HepG2 (cell line): ENCODE results near the gene GAPT. TPM values are rescaled to one million over a fixed set of nuclear protein-coding genes. Genes with fewer than 3 reads are reported as not detected.

ENCODE experiments used
- ARID3A ChIP-seq: IDR thresholded peaks from 2 replicates; pipeline ENCODE4 v1.6.1; 2012; ENCODE audit warnings: low read depth, low read length, improper control_type of control experiment
- ARNT2 ChIP-seq: sonication (generic); formaldehyde crosslinking; IDR thresholded peaks from 2 replicates; pipeline ENCODE4 v1.8.0; 2022; ENCODE audit warnings: mild to moderate bottlenecking, low read depth, missing genetic modification reagents, moderate library complexity
- ATRX ChIP-seq: sonication (generic); formaldehyde crosslinking; IDR thresholded peaks from 2 replicates; pipeline ENCODE4 v1.4.0; 2020; ENCODE audit warnings: missing genetic modification reagents, borderline replicate concordance
- CREB3 ChIP-seq: sonication (generic); formaldehyde crosslinking; IDR thresholded peaks from 2 replicates; pipeline ENCODE4 v1.5.0; 2020; ENCODE audit warnings: missing genetic modification reagents
- KMT2A ChIP-seq: sonication (generic); formaldehyde crosslinking; IDR thresholded peaks from 2 replicates; pipeline ENCODE4 v1.4.0; 2020; ENCODE audit warnings: missing genetic modification reagents
- MAFG ChIP-seq: sonication (generic); formaldehyde crosslinking; IDR thresholded peaks from 2 replicates; pipeline ENCODE4 v1.5.1; 2020; ENCODE audit warnings: mild to moderate bottlenecking, missing genetic modification reagents
- NFYB ChIP-seq: sonication (generic); formaldehyde crosslinking; IDR thresholded peaks from 2 replicates; pipeline ENCODE4 v1.4.0; 2020; ENCODE audit warnings: missing genetic modification reagents
- NR2C2 ChIP-seq: sonication (generic); formaldehyde crosslinking; IDR thresholded peaks from 2 replicates; pipeline ENCODE4 v1.4.0; 2020; ENCODE audit warnings: missing genetic modification reagents, mild to moderate bottlenecking, moderate library complexity, borderline replicate concordance
- PAXIP1 ChIP-seq: sonication (generic); formaldehyde crosslinking; conservative IDR thresholded peaks from 2 replicates; pipeline ENCODE4 v1.4.0; 2020; ENCODE audit warnings: mild to moderate bottlenecking, missing genetic modification reagents, moderate library complexity
- PITX1 ChIP-seq: sonication (generic); formaldehyde crosslinking; IDR thresholded peaks from 2 replicates; pipeline ENCODE4 v1.5.1; 2020; ENCODE audit warnings: mild to moderate bottlenecking, missing genetic modification reagents
- RAD51 ChIP-seq: fragments of 450-650 bp; IDR thresholded peaks from 2 replicates; pipeline ENCODE4 v1.6.1; 2016; ENCODE audit warnings: borderline replicate concordance
- SP140L ChIP-seq: sonication (generic); formaldehyde crosslinking; IDR thresholded peaks from 2 replicates; pipeline ENCODE4 v1.4.0; 2020; ENCODE audit warnings: missing genetic modification reagents, borderline replicate concordance
- SP5 ChIP-seq: IDR thresholded peaks from 2 replicates; pipeline ENCODE4 v1.6.1; 2016; ENCODE audit warnings: low read depth, borderline replicate concordance
- TBP ChIP-seq: sonication (generic); formaldehyde crosslinking; IDR thresholded peaks from 2 replicates; pipeline ENCODE4 v1.5.0; 2020; ENCODE audit warnings: missing genetic modification reagents
- TGIF2 ChIP-seq: IDR thresholded peaks from 2 replicates; pipeline ENCODE4 v1.6.1; 2016; ENCODE audit warnings: control low read depth, missing compliant biosample characterization
- ZBTB33 ChIP-seq: sonication (generic); formaldehyde crosslinking; IDR thresholded peaks from 2 replicates; pipeline ENCODE4 v1.4.0; 2020; ENCODE audit warnings: missing genetic modification reagents
- ZFP1 ChIP-seq: IDR thresholded peaks from 2 replicates; pipeline ENCODE4 v1.6.1; 2016
- ZNF143 ChIP-seq: sonication (generic); formaldehyde crosslinking; IDR thresholded peaks from 2 replicates; pipeline ENCODE4 v1.4.0; 2020; ENCODE audit warnings: missing genetic modification reagents
- ZNF264 ChIP-seq: sonication (generic); formaldehyde crosslinking; IDR thresholded peaks from 2 replicates; pipeline ENCODE4 v1.4.0; 2020; ENCODE audit warnings: missing genetic modification reagents
- ZNF431 ChIP-seq: sonication (generic); formaldehyde crosslinking; IDR thresholded peaks from 2 replicates; pipeline ENCODE4 v1.9.0; 2022; ENCODE audit warnings: missing genetic modification reagents, low read depth, mild to moderate bottlenecking, borderline replicate concordance
- ZNF652 ChIP-seq: IDR thresholded peaks from 2 replicates; pipeline ENCODE4 v1.6.1; 2016; ENCODE audit warnings: low read depth, borderline replicate concordance
- ZNF773 ChIP-seq: sonication (generic); formaldehyde crosslinking; IDR thresholded peaks from 2 replicates; pipeline ENCODE4 v1.4.0; 2020; ENCODE audit warnings: missing genetic modification reagents, borderline replicate concordance
- ZNF788 ChIP-seq: sonication (generic); formaldehyde crosslinking; IDR thresholded peaks from 2 replicates; pipeline ENCODE4 v1.5.0; 2020; ENCODE audit warnings: mild to moderate bottlenecking, missing genetic modification reagents, borderline replicate concordance
- polyA plus RNA-seq, 8 experiments: library from polyadenylated mRNA; depleted of rRNA in 3 of 8; stranded (reverse) in 7 of 8; unstranded in 1 of 8; fragments of >200 nt; fragmentation: Illumina TruSeq in 4 of 8; extraction: Trizol in 4 of 8; gene quantifications; 2 replicates each; pipeline versions ENCODE4 v1.2.1 to v1.2.3, GENCODE V29; 2011 to 2016; ENCODE audit warnings: low read depth in 4 of 8, missing spikeins in 1 of 8, mixed read lengths in 1 of 8; ENCODE audit not compliant: insufficient read depth in 1 of 8
- total RNA-seq, 5 experiments: library from RNA; depleted of rRNA; stranded (reverse); fragments of >200 nt; fragmentation: Illumina TruSeq; extraction: Trizol; gene quantifications; 2 replicates each; pipeline ENCODE4 v1.2.3, GENCODE V29; 2016; ENCODE audit warnings: low read depth in 1 of 5

The GAPT gene
- total and polyA plus RNA-seq, 2 of the 13 experiments (the other 11 are each of a cell fraction or from before 2014, with no cell fraction given) = not detected

- TF ChIP-seq PAXIP1 (CRISPR knock-in tag) (0 out of 2 replicates have a peak, but pooled peaks have one; percentile 9), ZNF264 (CRISPR knock-in tag) (no peak), TGIF2 (no peak; the same call in 1 of the 2 replicates), SP5 (CRISPR knock-in tag) (0 out of 2 replicates have a peak, but pooled peaks have one; percentile 23), TBP (no peak), SP140L (CRISPR knock-in tag) (no peak), NR2C2 (CRISPR knock-in tag) (peak; percentile 54), ARID3A (no peak), ZNF143 (CRISPR knock-in tag) (no peak), RAD51 (no peak), ARNT2 (CRISPR knock-in tag) (0 out of 2 replicates have a peak, but pooled peaks have one; percentile 63), ATRX (no peak), NFYB (CRISPR knock-in tag) (no peak), ZNF431 (no peak), ZFP1 (no peak), ZNF652 (CRISPR knock-in tag) (no peak), KMT2A (CRISPR knock-in tag) (0 out of 2 replicates have a peak, but pooled peaks have one; percentile 41), PITX1 (CRISPR knock-in tag) (no peak), ZBTB33 (CRISPR knock-in tag) (no peak), MAFG (CRISPR knock-in tag) (no peak), ZNF773 (CRISPR knock-in tag) (peak; percentile 35; the same call in 1 of the 2 replicates), ZNF788 (CRISPR knock-in tag) (no peak), CREB3 (no peak; the same call in 1 of the 2 replicates)
Measured at GRCh38 chr5:58460002-58460731, 31.1 kb upstream of the GAPT start, which contains the start of gene PLK2 (continued).
